ENCODE results near the gene CAPSL.

The CAPSL gene

DNA sequence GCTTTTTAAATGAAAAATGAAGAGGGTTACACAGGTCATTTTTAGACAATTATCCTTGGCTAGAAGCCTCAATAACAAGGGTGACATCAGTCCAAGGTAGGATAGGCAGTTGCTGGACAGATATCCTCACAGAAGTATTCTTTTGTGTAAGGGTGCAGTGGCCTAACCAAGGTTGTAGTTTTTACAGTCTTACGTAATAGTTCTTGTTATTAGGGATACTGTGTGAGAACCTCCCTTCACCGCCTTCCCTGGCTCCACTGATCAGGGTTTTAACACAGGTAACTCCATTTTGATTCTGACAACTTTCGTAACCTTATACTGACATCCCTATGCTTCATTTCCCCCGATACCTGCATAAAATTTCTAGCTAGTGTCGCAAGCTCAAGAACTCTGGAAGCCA is 8.7 kb upstream of the CAPSL start:
- Histone ChIP-seq H3K27me3 (replicated peaks; ENCODE audit: control insufficient read depth, insufficient read depth, low read length) (peaks cover 24% of the 10 kb centered on the region), H3K4me1 (ENCODE audit: control insufficient read depth, insufficient read depth, low read length) (no peaks in the 10 kb centered on the region), H3K9ac (ENCODE audit: low read length) (no peak overlapping the region), H3K36me3 (ENCODE audit: control insufficient read depth, insufficient read depth, low read length, severe bottlenecking) (no peaks in the 10 kb centered on the region), H3K9me3 (ENCODE audit: control insufficient read depth, low read length) (peaks cover 3% of the 10 kb centered on the region), H3K4me3 (ENCODE audit: low read length) (no peak overlapping the region)
- DNase-seq (ENCODE audit: low read depth), result no peak

DNA sequence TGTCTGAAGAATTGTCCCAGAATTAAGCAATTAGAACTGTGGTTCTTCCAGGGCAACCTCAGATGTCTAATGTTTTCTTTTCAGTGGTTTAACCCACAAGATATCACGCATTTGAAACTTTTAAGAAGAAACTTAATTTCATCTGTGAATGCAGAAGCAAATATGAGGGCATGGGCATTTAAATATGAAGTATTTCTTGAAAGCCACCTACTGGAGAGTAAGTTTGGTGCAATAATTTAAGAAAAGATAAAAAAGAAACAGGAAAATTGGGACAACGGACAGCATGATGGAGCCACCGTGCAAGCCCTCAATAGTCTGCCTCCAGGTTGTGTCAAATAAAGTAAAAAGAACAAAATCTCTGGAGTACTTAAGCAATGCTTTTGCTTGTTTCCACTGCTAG is 1.2 kb upstream of the CAPSL start:
- Histone ChIP-seq H3K4me3 (ENCODE audit: low read length) (no peak overlapping the region), H3K9me3 (ENCODE audit: control insufficient read depth, low read length) (peaks cover 3% of the 10 kb centered on the region), H3K4me1 (ENCODE audit: control insufficient read depth, insufficient read depth, low read length) (no peaks in the 10 kb centered on the region), H3K27me3 (replicated peaks; ENCODE audit: control insufficient read depth, insufficient read depth, low read length) (peaks cover 47% of the 10 kb centered on the region), H3K36me3 (ENCODE audit: control insufficient read depth, insufficient read depth, low read length, severe bottlenecking) (no peaks in the 10 kb centered on the region), H3K9ac (ENCODE audit: low read length) (no peak overlapping the region)
- DNase-seq (ENCODE audit: low read depth), result peak; percentile 25

DNA sequence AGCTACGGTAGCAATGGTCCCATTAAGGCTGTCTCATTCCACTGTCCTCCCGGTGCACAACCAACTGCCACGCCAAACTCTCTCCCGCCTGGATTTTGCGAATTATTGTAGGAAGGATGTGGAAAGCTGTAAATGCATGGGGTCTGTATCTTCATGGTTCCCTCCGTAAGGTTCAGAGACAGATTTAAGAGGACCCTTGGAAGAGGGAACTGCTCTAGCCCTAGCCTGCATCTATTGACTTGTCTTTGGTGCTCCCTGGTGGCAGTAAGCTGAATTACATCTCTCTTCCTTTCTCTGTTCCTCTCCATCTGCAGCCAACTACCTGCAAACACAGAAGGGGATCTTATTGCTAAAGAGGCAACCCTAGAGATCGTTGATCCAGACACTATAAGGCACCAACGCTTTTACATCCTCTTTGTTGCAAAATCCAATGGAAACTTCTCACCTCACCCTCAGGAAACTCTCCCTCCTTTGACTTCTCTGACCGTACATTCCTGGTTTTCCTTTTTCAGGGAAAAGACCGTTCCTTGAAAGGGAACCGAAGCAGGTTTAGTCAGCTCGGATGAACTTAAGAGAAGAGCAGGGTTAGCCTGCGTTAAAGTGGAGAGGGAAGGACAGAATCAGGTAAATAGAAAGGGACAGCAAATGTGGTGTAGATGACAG is 11.9 kb downstream of the CAPSL start:
- Histone ChIP-seq H3K27me3 (replicated peaks; ENCODE audit: control insufficient read depth, insufficient read depth, low read length) (peaks cover 31% of the 10 kb centered on the region), H3K36me3 (ENCODE audit: control insufficient read depth, insufficient read depth, low read length, severe bottlenecking) (no peaks in the 10 kb centered on the region), H3K9me3 (ENCODE audit: control insufficient read depth, low read length) (no peaks in the 10 kb centered on the region), H3K4me1 (ENCODE audit: control insufficient read depth, insufficient read depth, low read length) (peaks cover 18% of the 10 kb centered on the region), H3K4me3 (ENCODE audit: low read length) (peak overlapping the region; percentile 59), H3K9ac (ENCODE audit: low read length) (no peak overlapping the region)
- DNase-seq (ENCODE audit: low read depth), result peak; percentile 81

DNA sequence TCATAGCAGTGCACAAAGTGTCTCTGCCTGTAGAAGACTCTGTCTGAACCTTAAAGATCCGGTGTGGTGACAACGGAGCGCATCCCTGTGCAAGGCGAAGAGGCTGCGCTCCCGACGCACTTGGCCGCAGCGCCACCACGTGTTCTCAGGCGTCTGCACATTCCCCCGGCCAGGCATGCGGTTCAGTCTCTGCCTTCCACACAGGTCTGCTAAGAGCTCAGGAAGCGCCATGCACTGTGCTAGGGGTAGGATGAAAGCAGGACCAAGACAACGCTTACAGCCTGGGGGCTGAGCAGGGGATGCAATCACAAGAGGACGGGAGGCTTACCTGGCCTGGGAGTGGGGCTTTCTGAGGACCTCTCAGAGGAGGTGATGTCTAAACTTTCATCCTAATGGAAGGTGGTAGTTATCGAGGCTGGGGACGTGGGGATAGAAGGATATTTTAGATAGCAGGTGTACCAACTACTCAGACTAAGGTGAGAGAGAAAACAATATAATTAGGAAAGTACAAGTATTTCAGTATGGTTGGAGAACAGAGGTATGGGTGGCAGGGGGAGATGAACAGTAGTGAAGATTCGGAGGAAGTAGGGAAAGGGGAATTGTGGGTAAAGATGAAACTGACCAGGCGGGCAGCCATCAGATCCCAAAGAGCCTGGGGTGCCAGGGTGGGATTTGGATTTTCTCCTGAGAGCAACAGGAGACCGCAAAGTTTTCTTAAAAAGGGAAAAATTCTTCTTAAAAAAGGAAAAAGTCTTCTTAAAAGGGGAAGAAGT is 13.3 kb downstream of the CAPSL start:
- peaks cover 20% of the 10 kb centered on the region for H3K27me3 ChIP-seq (replicated peaks; ENCODE audit: control insufficient read depth, insufficient read depth, low read length)
- no peaks in the 10 kb centered on the region for H3K36me3 ChIP-seq (ENCODE audit: control insufficient read depth, insufficient read depth, low read length, severe bottlenecking)
- peak; percentile 89 for DNase-seq (ENCODE audit: low read depth)

GRCh38 chr5:35924122-35924949 is 14.1 kb downstream of the CAPSL start:
- Histone ChIP-seq H3K27me3 (replicated peaks; ENCODE audit: control insufficient read depth, insufficient read depth, low read length) (peaks cover 20% of the 10 kb centered on the region), H3K9ac (ENCODE audit: low read length) (peak overlapping the region; percentile 37), H3K36me3 (ENCODE audit: control insufficient read depth, insufficient read depth, low read length, severe bottlenecking) (no peaks in the 10 kb centered on the region), H3K4me3 (ENCODE audit: low read length) (peak overlapping the region; percentile 45), H3K4me1 (ENCODE audit: control insufficient read depth, insufficient read depth, low read length) (peaks cover 25% of the 10 kb centered on the region), H3K9me3 (ENCODE audit: control insufficient read depth, low read length) (no peaks in the 10 kb centered on the region)
- peak; percentile 75 for DNase-seq (ENCODE audit: low read depth)

More for the DNA sequence above, 13.3 kb downstream of the CAPSL start:
- Histone ChIP-seq H3K4me3 (ENCODE audit: low read length) (peak overlapping the region; percentile 45), H3K9ac (ENCODE audit: low read length) (peak overlapping the region; percentile 37), H3K9me3 (ENCODE audit: control insufficient read depth, low read length) (no peaks in the 10 kb centered on the region), H3K4me1 (ENCODE audit: control insufficient read depth, insufficient read depth, low read length) (peaks cover 18% of the 10 kb centered on the region)

- peaks cover 10% of the 10 kb centered on the region for H3K27me3 ChIP-seq (replicated peaks; ENCODE audit: control insufficient read depth, insufficient read depth, low read length)
- no peak overlapping the region for H3K4me3 ChIP-seq (ENCODE audit: low read length)
- no peaks in the 10 kb centered on the region for H3K9me3 ChIP-seq (ENCODE audit: control insufficient read depth, low read length)
- peaks cover 26% of the 10 kb centered on the region for H3K4me1 ChIP-seq (ENCODE audit: control insufficient read depth, insufficient read depth, low read length)
- DNase-seq (ENCODE audit: low read depth), result no peak
- no peak overlapping the region for H3K9ac ChIP-seq (ENCODE audit: low read length)
- H3K36me3 ChIP-seq (ENCODE audit: control insufficient read depth, insufficient read depth, low read length, severe bottlenecking), result no peaks in the 10 kb centered on the region
Observed at GRCh38 chr5:35922468-35922867, 16.0 kb downstream of the CAPSL start.

GRCh38 chr5:35921930-35922329 is 16.5 kb downstream of the CAPSL start:
- H3K27me3 ChIP-seq (replicated peaks; ENCODE audit: control insufficient read depth, insufficient read depth, low read length), result peaks cover 4% of the 10 kb centered on the region
- DNase-seq (ENCODE audit: low read depth), result no peak

GRCh38 chr5:35920890-35921289 is 17.5 kb downstream of the CAPSL start:
- H3K4me1 ChIP-seq (ENCODE audit: control insufficient read depth, insufficient read depth, low read length), result peaks cover 22% of the 10 kb centered on the region
- H3K36me3 ChIP-seq (ENCODE audit: control insufficient read depth, insufficient read depth, low read length, severe bottlenecking), result no peaks in the 10 kb centered on the region
- H3K27me3 ChIP-seq (replicated peaks; ENCODE audit: control insufficient read depth, insufficient read depth, low read length), result no peaks in the 10 kb centered on the region
- no peak for DNase-seq (ENCODE audit: low read depth)
- H3K9ac ChIP-seq (ENCODE audit: low read length), result no peak overlapping the region
- H3K9me3 ChIP-seq (ENCODE audit: control insufficient read depth, low read length), result no peaks in the 10 kb centered on the region
- no peak overlapping the region for H3K4me3 ChIP-seq (ENCODE audit: low read length)

More at GRCh38 chr5:35921930-35922329, 16.5 kb downstream of the CAPSL start:
- no peak overlapping the region for H3K4me3 ChIP-seq (ENCODE audit: low read length)
- H3K36me3 ChIP-seq (ENCODE audit: control insufficient read depth, insufficient read depth, low read length, severe bottlenecking), result no peaks in the 10 kb centered on the region
- H3K9ac ChIP-seq (ENCODE audit: low read length), result no peak overlapping the region
- H3K9me3 ChIP-seq (ENCODE audit: control insufficient read depth, low read length), result no peaks in the 10 kb centered on the region
- peaks cover 26% of the 10 kb centered on the region for H3K4me1 ChIP-seq (ENCODE audit: control insufficient read depth, insufficient read depth, low read length)

DNA sequence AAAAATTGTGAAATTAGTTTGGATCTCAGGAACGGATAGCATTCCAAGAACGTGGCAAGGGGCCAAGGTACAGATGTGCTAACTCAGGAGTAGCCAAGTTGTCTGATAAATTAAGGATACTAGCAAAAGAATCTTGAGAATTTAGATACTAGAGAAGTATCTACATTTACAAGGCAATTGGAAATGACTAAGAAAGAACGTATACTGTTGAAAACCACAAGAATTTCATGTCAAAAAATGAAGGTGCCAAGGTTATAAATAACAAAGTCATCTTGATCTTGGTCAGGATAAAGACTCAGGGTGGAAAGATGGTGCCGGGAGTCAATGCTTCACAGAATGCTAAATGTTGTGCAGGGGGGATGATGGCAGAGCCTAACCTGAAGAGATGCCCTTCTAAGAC is 19.2 kb downstream of the CAPSL start:
- Histone ChIP-seq H3K4me3 (ENCODE audit: low read length) (no peak overlapping the region), H3K4me1 (ENCODE audit: control insufficient read depth, insufficient read depth, low read length) (peaks cover 13% of the 10 kb centered on the region), H3K36me3 (ENCODE audit: control insufficient read depth, insufficient read depth, low read length, severe bottlenecking) (no peaks in the 10 kb centered on the region), H3K9me3 (ENCODE audit: control insufficient read depth, low read length) (no peaks in the 10 kb centered on the region), H3K27me3 (replicated peaks; ENCODE audit: control insufficient read depth, insufficient read depth, low read length) (no peaks in the 10 kb centered on the region), H3K9ac (ENCODE audit: low read length) (no peak overlapping the region)
- DNase-seq (ENCODE audit: low read depth), result peak; percentile 83

DNA sequence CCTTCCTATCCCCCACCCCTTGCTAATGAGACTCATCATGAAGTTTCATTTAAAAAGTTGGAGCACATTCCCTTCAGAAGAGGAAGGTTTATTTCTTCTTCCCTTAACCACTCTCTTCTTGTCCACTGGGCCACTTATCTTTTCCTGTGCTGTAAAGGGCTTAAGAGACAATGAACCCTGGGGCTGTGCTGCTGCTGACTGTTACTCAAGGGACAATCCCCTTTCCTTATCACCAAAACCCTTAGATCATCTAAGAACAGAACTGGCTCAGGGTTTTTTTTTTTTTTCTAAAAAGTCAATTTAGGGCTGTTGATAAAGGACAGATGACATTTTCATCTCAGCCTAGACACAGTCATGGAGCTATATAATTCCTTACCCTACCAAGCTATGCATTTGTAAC is 29.6 kb downstream of the CAPSL start:
- Histone ChIP-seq H3K4me1 (ENCODE audit: control insufficient read depth, insufficient read depth, low read length) (no peaks in the 10 kb centered on the region), H3K9me3 (ENCODE audit: control insufficient read depth, low read length) (no peaks in the 10 kb centered on the region), H3K9ac (ENCODE audit: low read length) (no peak overlapping the region), H3K4me3 (ENCODE audit: low read length) (no peak overlapping the region), H3K27me3 (replicated peaks; ENCODE audit: control insufficient read depth, insufficient read depth, low read length) (no peaks in the 10 kb centered on the region), H3K36me3 (ENCODE audit: control insufficient read depth, insufficient read depth, low read length, severe bottlenecking) (no peaks in the 10 kb centered on the region)
- no peak for DNase-seq (ENCODE audit: low read depth)

DNA sequence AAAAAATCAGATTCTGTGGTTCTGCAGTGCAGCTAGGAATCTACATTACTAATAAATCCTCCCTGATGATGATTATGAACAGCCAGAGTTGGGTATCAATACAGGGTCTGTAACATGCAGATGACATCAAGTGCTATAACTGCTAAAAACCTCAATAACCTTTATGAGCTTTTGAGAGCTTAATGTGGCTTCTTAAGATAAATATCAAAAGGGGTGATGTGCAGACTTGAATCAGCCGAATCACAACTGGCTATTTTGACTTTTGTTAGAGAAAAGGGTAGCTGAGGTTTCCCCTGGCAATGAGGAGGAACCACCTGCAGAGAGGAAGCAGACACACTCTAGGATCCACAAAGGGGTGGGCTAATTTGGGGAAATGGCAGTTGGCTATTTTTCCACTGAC is 30.2 kb downstream of the CAPSL start:
- no peaks in the 10 kb centered on the region for H3K27me3 ChIP-seq (replicated peaks; ENCODE audit: control insufficient read depth, insufficient read depth, low read length)
- no peak overlapping the region for H3K4me3 ChIP-seq (ENCODE audit: low read length)
- H3K9ac ChIP-seq (ENCODE audit: low read length), result no peak overlapping the region
- no peaks in the 10 kb centered on the region for H3K4me1 ChIP-seq (ENCODE audit: control insufficient read depth, insufficient read depth, low read length)
- DNase-seq (ENCODE audit: low read depth), result no peak
- H3K36me3 ChIP-seq (ENCODE audit: control insufficient read depth, insufficient read depth, low read length, severe bottlenecking), result no peaks in the 10 kb centered on the region
- no peaks in the 10 kb centered on the region for H3K9me3 ChIP-seq (ENCODE audit: control insufficient read depth, low read length)
